Motor neuron (in vitro differentiated cells): ENCODE data around the gene NECAB2. TPM values are rescaled to one million over a fixed set of nuclear protein-coding genes. Genes with fewer than 3 reads are reported as not detected.

Experiments used
- ATAC-seq, 8 experiments: fragments of 200-7000 bp; cut with Tn5 transposase; replicated peaks in 6 of 8; 2 replicates each; pipeline ENCODE4 v1.8.0; 2021; ENCODE audit warnings: mild to moderate bottlenecking in 8 of 8, moderate library complexity in 8 of 8
- H3K27ac ChIP-seq, 2 donors: fragments of 250-450 bp; sonication (Bioruptor Pico); 2 replicates each; pipeline ENCODE4 v1.9.0; 2021; ENCODE audit warnings: antibody characterized with exemption in 2 of 2, mild to moderate bottlenecking in 2 of 2, moderate library complexity in 1 of 2
- H3K4me1 ChIP-seq, 2 donors: fragments of 250-450 bp; sonication (Bioruptor Pico); replicated peaks in 1 of 2; 2 replicates each; pipeline ENCODE4 v1.6.1; 2021; ENCODE audit warnings: antibody characterized with exemption in 2 of 2, mild to moderate bottlenecking in 2 of 2, moderate library complexity in 1 of 2
- H3K4me3 ChIP-seq, 5 donors: fragments of 250-450 bp; sonication (Bioruptor Pico); 2 replicates each; pipeline ENCODE4 v1.9.0; 2021; ENCODE audit warnings: antibody characterized with exemption in 5 of 5, mild to moderate bottlenecking in 5 of 5, moderate library complexity in 4 of 5
- WGBS, 10 experiments: fragments of 450-650 bp; shearing (Covaris generic); methylation state at CpG; one replicate each; pipeline ENCODE4 v1.0.0; 2022; 5-methylcytosine and 5-hydroxymethylcytosine counted together
- in situ Hi-C, 9 experiments: fragments of 400-800 bp; cut with MboI; loops; one replicate each; pipeline ENCODE4 v1.15.0; 2021; ENCODE audit warnings: low sequenced_read_pairs in 9 of 9, low pct_unique_long_range_greater_than_20kb in 2 of 9; ENCODE audit not compliant: unreplicated experiment in 9 of 9
- total RNA-seq, 8 experiments: library from RNA; unstranded; fragments of 300-600 nt; gene quantifications; 2 replicates each; pipeline versions ENCODE4 v1.2.3 to v1.2.4, GENCODE V29; 2022

The NECAB2 gene
- total RNA-seq, 8 experiments from 2014 or later, result 0.63 to 23.4 (median 2.6) TPM

GRCh38 chr16:84029297-84030047, 61.4 kb downstream of the NECAB2 start:
- in situ Hi-C loops, result no loop called here
- no peak overlapping the region for H3K4me3 ChIP-seq
- H3K27ac ChIP-seq, result no peak overlapping the region
- WGBS, 10 experiments, result 55 to 93% (median 79%) methylated on average over 1 to 11 of the region's 14 CpGs; no CpG with 5 or more reads in 1 of the 10 experiments
- H3K4me1 ChIP-seq, result peaks cover 13 to 15% of the 10 kb centered on the region in 2 donors
- ATAC-seq, result no peak

GRCh38 chr16:84031556-84031955, 63.5 kb downstream of the NECAB2 start:
- H3K27ac ChIP-seq, result no peak overlapping the region
- in situ Hi-C loops, result no loop called here
- no peak overlapping the region for H3K4me3 ChIP-seq
- peaks cover 13 to 15% of the 10 kb centered on the region in 2 donors for H3K4me1 ChIP-seq
- ATAC-seq, result no peak
- WGBS, 10 experiments, result 81 to 100% (median 92%) methylated on average over 2 to 7 of the region's 17 CpGs; no CpG with 5 or more reads in 5 of the 10 experiments

GRCh38 chr16:84032458-84033178, 64.6 kb downstream of the NECAB2 start:
- no peak overlapping the region for H3K27ac ChIP-seq
- peaks cover 5 to 7% of the 10 kb centered on the region in 2 donors for H3K4me1 ChIP-seq
- H3K4me3 ChIP-seq, result no peak overlapping the region
- WGBS, 10 experiments, result 20 to 63% (median 47%) methylated on average over 1 to 8 of the region's 15 CpGs; no CpG with 5 or more reads in 7 of the 10 experiments
- in situ Hi-C loops, result no loop called here
- ATAC-seq, result peak in 5 of 8 experiments; percentile 30 to 75 (median 69)

GRCh38 chr16:84033251-84034195, 65.5 kb downstream of the NECAB2 start:
- ATAC-seq, result no peak
- 20 to 100% (median 80%) methylated on average over 1 to 8 of the region's 25 CpGs; no CpG with 5 or more reads in 2 of the 10 experiments for WGBS, 10 experiments
- Histone ChIP-seq H3K4me3 (no peak overlapping the region), H3K4me1 (peaks cover 1 to 3% of the 10 kb centered on the region in 2 donors), H3K27ac (no peak overlapping the region)
- in situ Hi-C loops, result no loop called here

- Histone ChIP-seq H3K4me1 (peaks cover 3 to 6% of the 10 kb centered on the region in 2 donors), H3K4me3 (no peak overlapping the region), H3K27ac (no peak overlapping the region)
- 47 to 90% (median 79%) methylated on average over 2 to 4 of the region's 12 CpGs; no CpG with 5 or more reads in 5 of the 10 experiments for WGBS, 10 experiments
- in situ Hi-C loops, result no loop called here
- no peak for ATAC-seq
These were observed 66.5 kb downstream of the NECAB2 start for GRCh38 chr16:84034516-84034915.

- 39 to 100% (median 79%) methylated on average over 2 to 3 of the region's 3 CpGs; no CpG with 5 or more reads in 4 of the 10 experiments for WGBS, 10 experiments
- in situ Hi-C loops, result no loop called here
- H3K27ac ChIP-seq, result no peak overlapping the region
- no peak overlapping the region for H3K4me3 ChIP-seq
- ATAC-seq, result no peak
- H3K4me1 ChIP-seq, result peaks cover 3 to 6% of the 10 kb centered on the region in 2 donors
These were observed 68.1 kb downstream of the NECAB2 start for GRCh38 chr16:84036131-84036530.

- ATAC-seq, result no peak
- H3K4me1 ChIP-seq, result peaks cover 3 to 6% of the 10 kb centered on the region in 2 donors
- no peak overlapping the region for H3K27ac ChIP-seq
- no peak overlapping the region for H3K4me3 ChIP-seq
- WGBS, 10 experiments, result 95 to 100% methylated on average over 1 to 4 of the region's 8 CpGs; no CpG with 5 or more reads in 8 of the 10 experiments
- in situ Hi-C loops, result no loop called here
These were observed 69.0 kb downstream of the NECAB2 start for GRCh38 chr16:84036982-84037425.

GRCh38 chr16:84038469-84038868, 70.4 kb downstream of the NECAB2 start:
- Histone ChIP-seq H3K27ac (peak overlapping the region in 1 of 2 donors; percentile 28), H3K4me3 (no peak overlapping the region), H3K4me1 (peaks cover 6 to 11% of the 10 kb centered on the region in 2 donors)
- peak in 1 of 8 experiments; percentile 57 for ATAC-seq
- 0 to 100% (median 76%) methylated on average over 1 to 7 of the region's 12 CpGs; no CpG with 5 or more reads in 2 of the 10 experiments for WGBS, 10 experiments
- in situ Hi-C loops, result no loop called here

GRCh38 chr16:84039696-84040095, 71.7 kb downstream of the NECAB2 start:
- Histone ChIP-seq H3K4me3 (no peak overlapping the region), H3K4me1 (peaks cover 16 to 19% of the 10 kb centered on the region in 2 donors), H3K27ac (no peak overlapping the region)
- in situ Hi-C loops, result no loop called here
- 71 to 90% (median 88%) methylated on average over 3 to 8 of the region's 12 CpGs; no CpG with 5 or more reads in 6 of the 10 experiments for WGBS, 10 experiments
- no peak for ATAC-seq

GRCh38 chr16:84040226-84040822, 72.3 kb downstream of the NECAB2 start:
- no peak overlapping the region for H3K4me3 ChIP-seq
- H3K27ac ChIP-seq, result no peak overlapping the region
- peaks cover 20 to 21% of the 10 kb centered on the region in 2 donors for H3K4me1 ChIP-seq
- ATAC-seq, result peak in 2 of 8 experiments; percentile 11 to 21
- 0 to 100% (median 89%) methylated on average over 1 to 7 of the region's 14 CpGs; no CpG with 5 or more reads in 5 of the 10 experiments for WGBS, 10 experiments
- in situ Hi-C loops, result no loop called here

- Histone ChIP-seq H3K27ac (no peak overlapping the region), H3K4me1 (peaks cover 20 to 24% of the 10 kb centered on the region in 2 donors), H3K4me3 (no peak overlapping the region)
- ATAC-seq, result peak in 3 of 8 experiments; percentile 81 to 85 (median 84)
- WGBS, 10 experiments, result 25 to 100% (median 74%) methylated on average over 2 to 22 of the region's 42 CpGs; no CpG with 5 or more reads in 1 of the 10 experiments
- in situ Hi-C loops, result no loop called here
These were observed 73.1 kb downstream of the NECAB2 start for GRCh38 chr16:84040823-84041820.
